Cardiac fibroblast (primary cell): ENCODE results near the gene ZNF454.

Experiments
- DNase-seq, 2 donors: peaks; one replicate each; pipeline versions ENCODE4 v3.0.0 to v3.0.0-alpha.2; 2010; ENCODE audit warnings: low read depth in 2 of 2
- H3K4me3 ChIP-seq, 2 donors: replicated peaks in 1 of 2; 1 replicate in 1 of 2; 2 replicates in 1 of 2; pipeline ENCODE4 v1.5.1; 2011; ENCODE audit warnings: low read depth in 2 of 2, low read length in 2 of 2, mild to moderate bottlenecking in 2 of 2, moderate library complexity in 1 of 2
- TF ChIP-seq, protein P1 (sequence below): IDR thresholded peaks from one replicate; pipeline ENCODE4 v1.5.1; 2011; ENCODE audit warnings: low read depth, mild to moderate bottlenecking, low read length, inconsistent platforms

The ZNF454 gene

GRCh38 chr5:178965465-178966055 lies 24.6 kb downstream of the ZNF454 start:
- no peak overlapping the region for H3K4me3 ChIP-seq
- TF ChIP-seq, protein P1, sequence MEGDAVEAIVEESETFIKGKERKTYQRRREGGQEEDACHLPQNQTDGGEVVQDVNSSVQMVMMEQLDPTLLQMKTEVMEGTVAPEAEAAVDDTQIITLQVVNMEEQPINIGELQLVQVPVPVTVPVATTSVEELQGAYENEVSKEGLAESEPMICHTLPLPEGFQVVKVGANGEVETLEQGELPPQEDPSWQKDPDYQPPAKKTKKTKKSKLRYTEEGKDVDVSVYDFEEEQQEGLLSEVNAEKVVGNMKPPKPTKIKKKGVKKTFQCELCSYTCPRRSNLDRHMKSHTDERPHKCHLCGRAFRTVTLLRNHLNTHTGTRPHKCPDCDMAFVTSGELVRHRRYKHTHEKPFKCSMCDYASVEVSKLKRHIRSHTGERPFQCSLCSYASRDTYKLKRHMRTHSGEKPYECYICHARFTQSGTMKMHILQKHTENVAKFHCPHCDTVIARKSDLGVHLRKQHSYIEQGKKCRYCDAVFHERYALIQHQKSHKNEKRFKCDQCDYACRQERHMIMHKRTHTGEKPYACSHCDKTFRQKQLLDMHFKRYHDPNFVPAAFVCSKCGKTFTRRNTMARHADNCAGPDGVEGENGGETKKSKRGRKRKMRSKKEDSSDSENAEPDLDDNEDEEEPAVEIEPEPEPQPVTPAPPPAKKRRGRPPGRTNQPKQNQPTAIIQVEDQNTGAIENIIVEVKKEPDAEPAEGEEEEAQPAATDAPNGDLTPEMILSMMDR = no peak
- DNase-seq = no peak

- TF ChIP-seq, protein P1 = no peak
- no peak overlapping the region for H3K4me3 ChIP-seq
- no peak for DNase-seq
These were observed 40.4 kb downstream of the ZNF454 start for GRCh38 chr5:178981381-178981780.

- TF ChIP-seq, protein P1 = no peak
- H3K4me3 ChIP-seq = no peak overlapping the region
- DNase-seq = no peak
These were observed 41.9 kb downstream of the ZNF454 start for GRCh38 chr5:178982941-178983340.

- H3K4me3 ChIP-seq = no peak overlapping the region
- DNase-seq = no peak
- TF ChIP-seq, protein P1 = no peak
These were observed 42.7 kb downstream of the ZNF454 start for GRCh38 chr5:178983728-178984127.

DNA sequence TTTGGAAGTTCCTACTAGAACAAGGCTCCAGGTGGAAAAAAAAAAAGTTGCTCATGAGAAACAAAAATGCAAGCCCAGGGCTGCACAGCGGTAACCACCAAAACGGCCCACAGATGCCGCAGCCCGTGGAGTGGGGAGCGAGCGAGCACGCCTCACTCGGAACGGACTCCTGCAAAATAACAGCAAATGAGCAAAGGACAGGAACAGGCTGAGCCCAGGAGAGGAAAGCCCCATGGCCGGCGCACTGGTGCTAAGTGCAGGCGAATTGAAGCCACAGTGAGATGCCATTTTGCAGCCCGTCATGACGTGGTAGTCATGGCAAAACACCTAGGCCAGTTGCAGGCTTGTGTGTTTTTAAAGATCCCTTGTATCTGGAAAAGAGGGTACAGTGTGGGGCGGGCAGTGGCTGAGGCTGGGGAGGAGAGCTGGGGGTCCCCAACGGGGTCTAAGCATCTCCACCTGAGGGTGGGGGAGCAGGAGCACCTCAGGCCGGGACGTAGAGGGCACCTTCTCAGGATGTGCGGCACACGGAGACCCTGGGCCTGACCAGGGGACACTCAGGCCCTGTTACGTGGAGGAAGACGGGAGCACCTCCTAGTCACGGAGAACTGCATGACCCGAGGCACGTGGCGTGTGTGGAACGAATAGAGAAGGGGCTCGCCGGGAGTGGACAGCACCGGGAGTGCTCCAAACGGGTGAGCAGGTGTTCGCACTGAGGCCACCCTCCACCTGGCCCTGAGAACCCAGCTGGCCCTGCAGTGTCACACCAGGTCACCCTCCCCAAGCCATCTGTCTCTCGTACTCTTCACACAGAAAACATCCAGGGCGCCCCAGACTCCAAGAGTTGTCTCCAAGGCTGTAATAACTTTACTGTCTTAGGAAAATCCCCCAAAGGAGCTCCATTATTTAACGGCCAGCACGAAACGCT lies 43.4 kb downstream of the ZNF454 start:
- TF ChIP-seq, protein P1 = no peak
- DNase-seq = no peak
- no peak overlapping the region for H3K4me3 ChIP-seq

GRCh38 chr5:178986326-178986960 lies 45.4 kb downstream of the ZNF454 start:
- TF ChIP-seq, protein P1 = no peak
- no peak overlapping the region for H3K4me3 ChIP-seq
- no peak for DNase-seq
